Measurements from ENCODE around the gene LDHB. TPM values are rescaled to one million over a fixed set of nuclear protein-coding genes. Genes with fewer than 3 reads are reported as not detected.
"Not testable (repeated sequence)": the region's sequence is repeated elsewhere in the genome, so short reads cannot be mapped to it uniquely, and the experiment has no call there.

The LDHB gene
- polyA plus RNA-seq, 3 donors: 360 to 1,192 (median 561) TPM

DNA sequence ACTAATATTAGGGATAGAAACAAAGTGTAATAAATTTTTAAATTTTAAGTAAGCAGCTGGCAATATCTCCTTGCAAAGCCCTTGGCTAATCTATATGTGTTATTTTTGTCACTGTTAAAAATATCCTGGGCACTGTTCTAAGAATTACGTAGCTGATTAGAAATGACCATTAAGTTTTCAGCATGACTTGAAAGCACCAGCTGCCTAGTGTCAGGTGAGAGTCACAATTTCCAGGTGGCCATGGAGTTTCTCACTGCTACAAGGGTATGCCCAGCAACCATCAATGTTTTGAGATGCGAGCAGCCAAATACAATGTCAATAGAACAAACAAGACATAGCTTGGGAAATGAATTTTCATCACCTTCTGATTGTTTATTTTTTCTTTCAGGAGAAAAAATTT is 29.7 kb downstream of the LDHB start:
- 55 to 98% (median 97%) methylated on average over 2 of the region's 2 CpGs for WGBS, 3 donors
- no peak overlapping the region for H3K27ac ChIP-seq (ENCODE audit: low read depth, low read length)

DNA sequence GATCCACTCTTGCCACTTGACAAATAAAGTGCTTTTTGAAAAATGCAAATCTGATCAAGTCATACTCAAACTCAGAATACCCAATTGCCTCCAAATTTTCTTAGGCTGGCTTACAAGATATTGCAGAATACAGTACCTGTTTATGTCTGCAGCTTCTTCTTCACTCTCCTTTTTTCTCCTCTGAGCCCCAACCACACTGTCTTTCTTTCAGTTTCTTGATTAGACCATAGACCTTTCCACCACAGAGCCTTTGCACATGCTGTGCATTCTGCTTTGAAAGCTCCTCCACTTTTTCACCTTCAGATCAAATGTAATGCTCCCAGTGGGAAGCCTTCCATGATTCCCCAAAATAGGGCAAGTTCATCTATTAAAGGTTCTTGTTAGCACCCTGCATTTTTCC is 39.1 kb downstream of the LDHB start:
- H3K27ac ChIP-seq (ENCODE audit: low read depth, low read length): no peak overlapping the region

DNA sequence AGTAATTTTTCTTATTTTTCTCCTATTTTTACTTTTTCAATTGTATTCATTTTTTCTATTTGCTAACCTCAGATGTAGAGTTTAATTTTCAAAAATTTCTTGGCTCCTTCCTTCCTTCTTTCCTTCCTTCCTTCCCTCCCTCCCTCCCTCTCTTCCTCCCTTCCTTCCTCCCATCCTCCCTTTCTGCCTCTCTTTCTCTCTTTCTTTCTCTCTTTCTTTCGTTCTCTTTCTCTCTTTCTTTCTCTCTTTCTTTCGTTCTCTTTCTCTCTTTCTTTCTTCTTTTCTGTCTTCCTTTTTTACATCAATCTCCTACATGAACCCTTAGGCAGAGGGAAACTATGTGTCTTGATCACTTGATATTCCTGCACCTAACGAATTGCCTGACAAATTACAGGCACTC is 40.6 kb downstream of the LDHB start:
- no peak overlapping the region for H3K27ac ChIP-seq (ENCODE audit: low read depth, low read length)
- 87 to 95% (median 89%) methylated on average over 3 of the region's 3 CpGs for WGBS, 3 donors

DNA sequence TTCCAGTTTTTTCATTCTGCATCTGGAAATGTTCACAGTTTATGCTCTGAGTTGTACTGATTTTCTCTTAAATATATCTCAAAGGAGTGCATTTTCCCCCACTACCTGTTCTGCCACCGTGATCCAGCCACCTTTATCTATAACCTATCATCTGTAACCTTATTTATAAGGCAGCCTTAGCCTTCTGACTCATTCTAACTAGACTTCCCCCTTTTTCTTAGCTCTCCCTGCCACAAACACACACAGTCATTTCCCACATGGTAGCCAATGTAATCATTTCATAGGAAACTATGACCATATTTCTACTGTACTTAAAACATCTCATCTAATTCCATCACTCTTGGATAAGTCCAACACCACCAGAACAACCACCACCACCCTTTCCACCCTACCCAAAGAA is 42.2 kb downstream of the LDHB start:
- no peak overlapping the region for H3K27ac ChIP-seq (ENCODE audit: low read depth, low read length)
- WGBS, 3 donors: 4 to 36% (median 25%) methylated on average over 1 of the region's 1 CpG

DNA sequence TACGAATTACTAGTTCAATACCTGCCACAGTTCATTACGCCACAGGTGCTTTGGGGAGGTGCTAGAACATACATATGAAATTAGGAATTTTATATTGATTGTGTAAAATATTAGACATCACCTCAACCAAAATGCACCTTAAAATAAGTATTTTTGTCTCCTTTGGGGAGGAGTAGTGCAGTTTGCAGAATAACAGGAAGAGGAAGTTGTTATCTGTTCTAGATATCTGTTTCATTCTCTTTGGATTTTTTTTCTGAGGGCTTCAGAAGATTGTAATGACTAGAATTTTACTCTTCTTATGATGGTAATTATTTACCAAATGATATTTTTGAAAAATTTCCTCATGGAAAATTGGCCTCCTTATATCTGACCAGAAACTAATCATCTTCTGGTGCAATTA is 43.1 kb downstream of the LDHB start:
- H3K27ac ChIP-seq (ENCODE audit: low read depth, low read length): no peak overlapping the region
- WGBS, 3 donors: 73 to 79% (median 78%) methylated on average over 2 of the region's 2 CpGs

DNA sequence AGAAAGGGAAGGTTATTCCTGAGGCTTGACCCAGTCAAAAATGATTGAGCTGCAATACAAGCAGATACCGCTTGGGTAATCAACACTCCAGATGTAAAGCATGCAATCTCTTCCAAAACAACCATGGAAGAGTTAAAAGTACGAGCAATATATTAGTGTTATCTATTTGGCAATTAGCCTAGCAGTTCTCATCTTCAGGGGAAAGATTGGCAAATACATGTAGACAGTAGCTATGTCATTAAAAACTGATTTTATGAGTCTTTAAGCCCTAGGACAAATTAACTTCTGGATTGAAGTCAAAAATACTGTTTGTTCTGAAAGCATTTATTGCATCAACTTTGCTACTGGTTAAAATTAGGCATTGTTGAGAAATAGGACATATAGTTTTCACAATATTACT is 43.7 kb downstream of the LDHB start:
- H3K27ac ChIP-seq (ENCODE audit: low read depth, low read length): no peak overlapping the region
- WGBS, 3 donors: 31 to 40% (median 34%) methylated on average over 2 of the region's 2 CpGs

DNA sequence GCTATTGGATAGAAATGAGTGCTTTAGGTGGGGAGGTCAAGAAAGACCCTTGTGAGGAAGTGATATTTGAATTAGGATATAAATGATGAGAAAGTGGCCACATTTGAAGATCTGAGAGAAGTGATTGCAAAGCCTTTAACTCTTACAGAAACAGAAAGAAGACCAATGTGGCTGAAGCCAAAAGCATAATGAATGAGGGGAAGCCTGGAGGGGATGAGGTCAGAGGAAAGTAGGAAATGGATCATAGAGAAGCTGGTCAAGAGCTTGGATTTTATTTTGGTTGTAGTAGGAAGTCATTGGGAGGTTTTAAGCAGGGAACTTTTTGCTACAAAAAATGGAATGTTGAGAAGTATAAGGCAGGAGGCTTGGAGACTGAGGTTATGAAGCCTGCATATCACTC is 49.4 kb downstream of the LDHB start:
- H3K27ac ChIP-seq (ENCODE audit: low read depth, low read length): no peak overlapping the region

DNA sequence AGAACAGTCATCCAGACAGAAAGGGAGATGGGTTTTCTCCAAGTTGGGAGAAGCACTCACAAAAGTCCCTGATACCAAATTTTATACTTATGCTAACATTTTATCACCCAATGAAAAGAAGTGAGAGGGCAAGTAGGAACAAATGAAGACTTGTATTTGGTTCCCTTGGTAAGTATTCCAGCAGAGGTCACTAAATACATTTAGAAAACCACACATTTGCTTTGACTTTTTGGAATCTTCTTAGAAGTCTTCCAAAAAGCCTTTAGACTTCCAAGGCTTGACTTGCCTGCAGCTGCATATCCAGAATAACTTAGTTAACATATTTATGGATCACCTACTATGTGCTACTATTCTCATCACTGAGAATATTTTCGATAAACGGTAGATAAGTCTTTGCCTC is 49.9 kb downstream of the LDHB start:
- H3K27ac ChIP-seq (ENCODE audit: low read depth, low read length): no peak overlapping the region
- 38 to 77% (median 69%) methylated on average over 2 of the region's 2 CpGs for WGBS, 3 donors

DNA sequence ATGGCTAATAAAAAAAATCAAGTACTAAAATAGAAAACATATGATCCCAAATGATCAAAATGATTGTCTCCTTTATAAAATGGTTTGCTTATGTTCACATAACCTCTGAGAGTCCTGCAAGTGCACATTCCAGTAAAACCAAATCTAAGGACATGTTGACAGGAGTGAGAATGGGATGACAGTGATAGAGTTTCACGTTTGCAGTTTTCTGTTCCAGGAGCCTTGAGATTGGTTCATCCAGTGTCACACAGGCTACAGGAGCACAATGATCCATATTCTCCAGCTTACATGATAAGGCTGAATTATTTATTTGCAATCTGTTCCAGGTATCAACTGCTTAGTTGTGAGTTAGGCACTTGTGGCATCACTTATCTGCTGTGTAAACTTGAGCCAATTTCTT is 51.5 kb downstream of the LDHB start:
- 36 to 77% (median 70%) methylated on average over 1 of the region's 1 CpG for WGBS, 3 donors

DNA sequence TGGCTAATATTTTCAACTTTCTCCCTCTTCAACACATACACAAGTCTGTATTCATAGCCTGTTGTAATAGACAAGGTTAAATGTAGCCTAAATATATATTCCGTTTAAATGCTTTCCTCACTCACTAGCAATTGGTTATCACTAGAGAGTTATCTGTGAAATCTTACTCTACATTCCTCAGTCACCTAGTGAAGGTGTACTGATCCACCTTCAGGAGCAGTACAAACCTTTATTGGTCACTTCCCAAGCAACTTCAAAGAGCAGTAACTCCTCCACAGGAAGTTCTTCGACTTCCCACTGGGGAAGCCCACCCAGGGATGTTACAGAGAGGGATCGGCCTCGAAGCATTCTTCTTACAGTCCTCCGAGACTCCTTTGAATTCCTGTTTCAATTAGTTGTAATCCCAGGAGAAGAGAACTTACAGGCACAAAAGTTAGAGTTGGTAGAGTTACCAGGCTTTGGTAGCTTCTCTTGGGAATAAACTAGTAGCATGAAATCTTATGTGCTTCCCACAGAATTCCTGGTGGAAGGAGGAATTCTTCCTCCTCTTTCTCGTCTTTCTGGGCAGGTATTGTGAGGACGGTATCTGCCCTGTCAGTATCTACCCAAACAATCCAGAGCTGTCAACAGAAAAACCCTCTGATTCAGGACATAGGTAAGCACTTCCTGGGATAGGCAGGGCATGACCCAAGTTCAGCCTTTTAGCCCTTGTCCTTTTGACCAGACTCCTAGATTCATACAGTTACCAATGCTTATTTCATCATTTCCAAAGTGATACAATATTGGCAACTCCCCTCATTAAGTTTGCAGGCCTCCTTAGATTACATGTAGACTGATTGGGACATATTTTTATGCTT is 53.2 kb downstream of the LDHB start, which contains the start of gene GYS2:
TSS of gene GYS2 (minus strand) at position 603 of the 857 bp plus-strand sequence. CDS start at position 348, 255 bp downstream.
- 65 to 71% (median 68%) methylated on average over 7 of the region's 7 CpGs for WGBS, 3 donors
- no peak within 1 kb of the TSS for H3K27ac ChIP-seq (ENCODE audit: low read depth, low read length)

More for the DNA sequence above, 51.5 kb downstream of the LDHB start:
- no peak overlapping the region for H3K27ac ChIP-seq (ENCODE audit: low read depth, low read length)

DNA sequence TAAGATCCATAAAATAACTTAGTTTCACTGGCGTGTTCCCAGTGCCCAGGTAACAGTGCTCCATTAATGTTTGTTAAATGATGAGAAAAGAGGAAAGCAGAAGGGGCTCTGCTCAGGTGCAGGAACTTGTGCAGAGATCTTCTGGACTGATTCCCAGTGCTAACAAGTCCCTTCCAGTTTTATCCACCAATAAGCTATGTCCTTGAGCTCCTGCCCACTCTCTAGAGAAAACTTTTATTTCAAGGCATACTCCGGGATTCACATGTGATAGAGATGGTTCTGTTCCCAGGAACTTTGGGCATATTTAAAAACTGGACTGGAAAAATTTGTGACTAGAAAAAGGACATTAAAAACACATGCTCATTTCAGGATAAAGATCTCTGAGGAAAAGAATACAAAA is 54.9 kb downstream of the LDHB start:
- WGBS, 3 donors: 32 to 71% (median 56%) methylated on average over 2 of the region's 2 CpGs
- H3K27ac ChIP-seq (ENCODE audit: low read depth, low read length): no peak overlapping the region

DNA sequence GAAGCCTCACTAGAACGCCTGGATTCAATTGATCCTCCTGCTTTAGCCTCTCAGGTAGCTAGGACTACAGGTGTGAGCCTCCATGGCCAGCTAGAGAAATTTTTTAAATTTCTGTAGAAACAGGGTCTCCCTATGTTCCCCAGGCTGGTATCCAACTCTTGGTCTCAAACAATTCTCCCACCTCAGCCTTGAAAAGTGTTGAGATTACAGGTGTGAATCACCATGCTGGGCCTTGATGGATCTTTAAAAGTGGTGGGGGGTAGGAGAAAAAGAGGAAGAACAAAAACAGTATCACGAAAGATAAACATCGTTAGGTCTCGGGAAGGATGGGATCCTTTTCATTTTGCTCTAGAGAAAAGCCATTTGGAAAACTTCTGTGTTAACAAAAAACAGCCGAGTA is 57.4 kb downstream of the LDHB start:
- 60 to 70% (median 70%) methylated on average over 5 of the region's 5 CpGs for WGBS, 3 donors

DNA sequence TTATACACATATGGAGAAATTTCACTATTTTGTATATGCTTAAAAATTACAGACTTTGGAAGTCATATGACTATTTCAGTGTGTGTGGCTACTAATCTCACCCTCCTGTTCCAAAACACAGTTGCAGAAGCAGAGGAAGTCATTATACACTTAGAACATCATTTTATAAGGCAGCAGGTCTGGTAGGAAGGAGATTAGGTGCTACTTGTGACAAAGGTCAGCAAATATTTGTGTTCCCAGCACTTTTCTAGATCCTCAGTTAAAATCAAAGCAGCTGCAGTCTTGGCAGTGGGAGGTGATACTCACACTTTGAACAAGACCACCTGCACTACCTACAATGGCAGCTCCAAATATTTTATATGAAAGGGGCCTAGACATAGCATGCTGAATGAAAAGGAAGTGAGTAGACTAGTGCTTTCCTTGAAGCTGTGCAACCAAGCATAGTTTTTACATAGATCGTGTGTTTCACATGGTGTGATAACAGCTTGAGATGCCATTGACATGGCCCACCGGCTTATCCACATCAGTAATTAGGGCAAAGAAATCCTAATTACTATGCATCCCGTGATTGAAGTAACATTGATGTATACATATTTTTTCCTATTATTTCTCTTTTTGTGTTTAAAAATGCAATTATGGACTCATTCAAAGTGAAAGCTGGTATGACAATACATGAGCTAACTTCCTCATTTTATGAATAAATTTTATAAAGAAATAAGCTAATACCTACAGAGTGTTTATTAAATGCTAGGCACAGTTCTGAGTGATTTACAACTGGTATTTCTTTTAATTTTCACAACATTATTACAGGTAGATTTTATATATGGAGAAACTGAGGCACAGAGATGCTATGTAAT is 58.3 kb downstream of the LDHB start:
- no peak overlapping the region for H3K27ac ChIP-seq (ENCODE audit: low read depth, low read length)
- WGBS, 3 donors: 55 to 90% (median 84%) methylated on average over 3 of the region's 3 CpGs

More for the DNA sequence above, 57.4 kb downstream of the LDHB start:
- no peak overlapping the region for H3K27ac ChIP-seq (ENCODE audit: low read depth, low read length)

DNA sequence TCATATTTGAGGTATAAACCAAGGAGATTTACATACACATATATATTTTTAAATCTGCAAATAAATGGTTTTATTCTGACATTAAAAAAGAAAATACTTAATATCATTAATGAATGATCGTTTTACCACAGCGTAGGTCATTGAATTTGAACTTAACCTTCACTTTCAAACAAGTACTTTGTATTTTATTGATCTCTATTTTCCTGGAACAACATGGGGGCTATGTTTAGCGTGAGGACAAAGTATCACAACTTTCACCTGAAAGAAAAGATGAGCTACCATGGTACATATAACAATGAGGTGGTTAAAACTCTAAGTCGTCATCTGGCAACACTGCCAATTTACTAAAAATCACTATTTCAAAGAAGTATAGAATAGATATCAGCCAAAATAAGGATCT is 59.0 kb downstream of the LDHB start:
- H3K27ac ChIP-seq (ENCODE audit: low read depth, low read length): no peak overlapping the region
- 33 to 90% (median 89%) methylated on average over 4 of the region's 4 CpGs for WGBS, 3 donors

DNA sequence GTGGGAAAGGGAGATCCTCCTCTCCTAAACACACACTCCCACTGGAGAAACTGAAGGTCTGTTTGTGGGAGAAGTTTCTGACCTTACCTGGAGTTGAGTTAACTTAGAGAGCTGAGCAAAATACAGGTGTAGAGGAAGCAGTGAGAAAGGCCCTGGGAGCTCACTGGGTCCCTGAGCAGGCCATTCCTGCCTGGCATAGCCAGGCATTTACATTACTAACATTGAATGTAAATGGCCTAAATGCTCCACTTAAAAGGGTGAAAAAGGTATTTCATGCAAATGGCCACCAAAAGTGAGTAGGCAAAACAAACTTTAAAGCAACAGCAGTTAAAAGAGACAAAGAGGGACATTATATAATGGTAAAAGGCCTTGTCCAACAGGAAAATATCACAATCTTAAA is 62.3 kb downstream of the LDHB start:
- not testable (repeated sequence) for H3K27ac ChIP-seq (ENCODE audit: low read depth, low read length)

DNA sequence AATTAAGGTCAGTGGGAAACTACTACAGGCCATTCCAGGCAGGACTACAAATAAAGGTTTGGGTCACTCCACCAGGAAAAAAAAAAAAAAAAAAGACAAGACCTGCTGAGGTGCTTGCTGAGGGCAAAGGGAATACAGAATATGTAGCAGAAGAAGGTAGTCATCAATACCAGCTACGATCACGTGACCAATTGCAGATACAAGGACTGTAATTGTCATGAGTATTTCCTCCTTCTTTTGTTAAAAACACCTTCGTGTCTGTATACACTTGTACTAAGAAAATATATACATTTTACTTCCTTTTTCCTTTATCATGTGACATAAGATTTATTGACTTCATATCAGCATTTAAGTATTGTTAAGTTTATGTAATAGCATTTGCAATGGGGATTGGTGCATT is 72.2 kb downstream of the LDHB start:
- WGBS, 3 donors: 73 to 84% (median 75%) methylated on average over 3 of the region's 3 CpGs
- H3K27ac ChIP-seq (ENCODE audit: low read depth, low read length): no peak overlapping the region
